ENCODE measurements around the gene CERS6.

GRCh38 chr2:168585700-168586099 is 129.6 kb downstream of the CERS6 start:
- no peak for TF ChIP-seq CTCF (optimal IDR thresholded peaks at IDR 0.05 in 1 of 3, IDR thresholded peaks at IDR 0.05 in 1 of 3, conservative IDR thresholded peaks at IDR 0.05 in 1 of 3; ENCODE audit: extremely low read depth in 1 of 3, insufficient read depth in 2 of 3, low read length in 3 of 3)
- no peak for TF ChIP-seq EZH2 (IDR thresholded peaks at IDR 0.05; ENCODE audit: low read length)
